ENCODE measurements around the gene NPAS4. TPM values are rescaled to one million over a fixed set of nuclear protein-coding genes. Genes with fewer than 3 reads are reported as not detected.

Gene NPAS4
- total and polyA plus RNA-seq, 9 of the 15 experiments (the other 6 are each of a cell fraction or from before 2014, with no cell fraction given), result not detected

- 16% methylated on average over 3 of the region's 3 CpGs for WGBS (ENCODE audit: insufficient coverage, low coverage, missing lambda C conversion rate)
- no peak overlapping the region for H2AFZ ChIP-seq (ENCODE audit: low read depth, low read length)
- TF ChIP-seq SAFB2 (IDR thresholded peaks at IDR 0.05; ENCODE audit: borderline replicate concordance, low read depth, low read length, severe bottlenecking) (no peak), THAP12 (CRISPR knock-in tag; IDR thresholded peaks at IDR 0.05) (no peak), MAFG (tag; conservative IDR thresholded peaks at IDR 0.05) (peak; percentile 63), AFF4 (CRISPR knock-in tag; IDR thresholded peaks at IDR 0.05) (no peak), SRF (CRISPR knock-in tag; IDR thresholded peaks at IDR 0.05) (no peak), MAFK (IDR thresholded peaks at IDR 0.05; ENCODE audit: low read length) (peak; percentile 23; the same call in 1 of the 2 replicates), E2F1 (CRISPR knock-in tag; IDR thresholded peaks at IDR 0.05) (no peak), HDAC8 (tag; IDR thresholded peaks at IDR 0.05) (no peak), MAFF (IDR thresholded peaks at IDR 0.05; ENCODE audit: low read length) (peak; percentile 52; the same call in 1 of the 2 replicates), ELK3 (CRISPR knock-in tag; IDR thresholded peaks at IDR 0.05) (no peak), ZNF24 (IDR thresholded peaks at IDR 0.05) (no peak), BACH1 (tag; IDR thresholded peaks at IDR 0.05) (no peak), ZNF316 (IDR thresholded peaks at IDR 0.05) (peak; percentile 84), C11orf30 (IDR thresholded peaks at IDR 0.05; ENCODE audit: low read depth) (peak; percentile 70)
Observed at GRCh38 chr11:66393954-66394353, 26.9 kb upstream of the NPAS4 start.

More at GRCh38 chr11:66393954-66394353, 26.9 kb upstream of the NPAS4 start:
- POLR2A ChIA-PET, result interaction anchor here (1.2 kb wide), 1 partner anchor 19 kb away, joined by 3 read pairs; no protein-coding TSS in a partner anchor
- Histone ChIP-seq H3K4me1 (replicated peaks in 1 of 2; ENCODE audit: control insufficient read depth in 2 of 2, insufficient read depth in 2 of 2, low read length in 2 of 2) (no peaks in the 10 kb centered on the region; a peak in 2 of 5 replicates), H4K20me1 (replicated peaks; ENCODE audit: control insufficient read depth, insufficient read depth, low read length) (no peaks in the 10 kb centered on the region), H3K9me1 (ENCODE audit: control insufficient read depth, insufficient read depth, low read length) (no peaks in the 10 kb centered on the region), H3K9me3 (replicated peaks; ENCODE audit: control insufficient read depth, insufficient read depth, low read depth, low read length) (no peaks in the 10 kb centered on the region), H3K36me3 (ENCODE audit: control insufficient read depth, insufficient read depth, low read length) (no peaks in the 10 kb centered on the region), H3K27ac (ENCODE audit: extremely low read depth, low read depth, low read length) (no peak overlapping the region), H3K9ac (ENCODE audit: insufficient read depth in 1 of 2, low read depth in 2 of 2, low read length in 2 of 2) (no peak overlapping the region), H3K79me2 (ENCODE audit: control insufficient read depth, insufficient read depth, low read length) (no peaks in the 10 kb centered on the region), H3K4me2 (ENCODE audit: insufficient read depth, low read length) (no peak overlapping the region), H3K27me3 (ENCODE audit: control insufficient read depth in 2 of 2, insufficient read depth in 2 of 2, low read length in 2 of 2) (peaks cover 14 to 19% of the 10 kb centered on the region in 2 experiments; a peak in 4 of 5 replicates), H3K4me3 (no peak overlapping the region)
- no TSS peak for BruUV-seq (replicated peaks)
- ATAC-seq, result no peak
- in situ Hi-C loops (cut with MboI) (no loop called here), intact Hi-C loops (cut with micrococcal nuclease) (no loop called here)
- CTCF ChIA-PET (ENCODE audit: low intra/inter-chr PET ratio), result no interaction called here
- no peak for DNase-seq (ENCODE audit: extremely low read depth in 1 of 4, low spot score in 3 of 4)
- FAIRE-seq, result no peak
